Measurements from ENCODE around the gene SRY.
"Not testable (repeated sequence)": the region's sequence is repeated elsewhere in the genome, so short reads cannot be mapped to it uniquely, and the experiment has no call there.

SRY gene

GRCh38 chrY:2787600-2787999, at the start of gene SRY:
Gene SRY (minus strand): TSS chrY:2787682. CDS start chrY:2787603, 79 bp downstream.
- no peaks in the 10 kb centered on the region for H3K27me3 ChIP-seq (ENCODE audit: control insufficient read depth, insufficient read depth, low read length)
- no peak within 1 kb of the TSS for H3K4me3 ChIP-seq (ENCODE audit: low read depth, low read length)
- H3K9ac ChIP-seq (ENCODE audit: low read depth, low read length): no peak within 1 kb of the TSS

GRCh38 chrY:2837078-2837477, 49.6 kb upstream of the SRY start:
- H3K27me3 ChIP-seq (ENCODE audit: control insufficient read depth, insufficient read depth, low read length): no peaks in the 10 kb centered on the region
- H3K4me1 ChIP-seq (ENCODE audit: control insufficient read depth, insufficient read depth, low read length): no peaks in the 10 kb centered on the region
- no peak overlapping the region for H3K4me3 ChIP-seq (ENCODE audit: low read depth, low read length)
- no peak overlapping the region for H3K9ac ChIP-seq (ENCODE audit: low read depth, low read length)
- H3K9me3 ChIP-seq (ENCODE audit: control insufficient read depth, insufficient read depth, low read length): no peaks in the 10 kb centered on the region
- H3K36me3 ChIP-seq (ENCODE audit: control insufficient read depth, insufficient read depth, low read length): no peaks in the 10 kb centered on the region

More at GRCh38 chrY:2787600-2787999, at the start of gene SRY:
- no peaks in the 10 kb centered on the region for H3K9me3 ChIP-seq (ENCODE audit: control insufficient read depth, insufficient read depth, low read length)
- H3K4me1 ChIP-seq (ENCODE audit: control insufficient read depth, insufficient read depth, low read length): no peaks in the 10 kb centered on the region
- H3K36me3 ChIP-seq (ENCODE audit: control insufficient read depth, insufficient read depth, low read length): no peaks in the 10 kb centered on the region

- Histone ChIP-seq H3K9me3 (ENCODE audit: control insufficient read depth, insufficient read depth, low read length) (no peaks in the 10 kb centered on the region), H3K9ac (ENCODE audit: low read depth, low read length) (no peak overlapping the region), H3K27me3 (ENCODE audit: control insufficient read depth, insufficient read depth, low read length) (no peaks in the 10 kb centered on the region), H3K4me3 (ENCODE audit: low read depth, low read length) (no peak overlapping the region), H3K4me1 (ENCODE audit: control insufficient read depth, insufficient read depth, low read length) (no peaks in the 10 kb centered on the region), H3K36me3 (ENCODE audit: control insufficient read depth, insufficient read depth, low read length) (no peaks in the 10 kb centered on the region)
Observed at GRCh38 chrY:2835230-2835629, 47.7 kb upstream of the SRY start.

GRCh38 chrY:2828497-2828896, 41.0 kb upstream of the SRY start:
- no peaks in the 10 kb centered on the region for H3K4me1 ChIP-seq (ENCODE audit: control insufficient read depth, insufficient read depth, low read length)
- H3K9ac ChIP-seq (ENCODE audit: low read depth, low read length): no peak overlapping the region
- H3K36me3 ChIP-seq (ENCODE audit: control insufficient read depth, insufficient read depth, low read length): no peaks in the 10 kb centered on the region
- no peaks in the 10 kb centered on the region for H3K27me3 ChIP-seq (ENCODE audit: control insufficient read depth, insufficient read depth, low read length)
- no peaks in the 10 kb centered on the region for H3K9me3 ChIP-seq (ENCODE audit: control insufficient read depth, insufficient read depth, low read length)
- H3K4me3 ChIP-seq (ENCODE audit: low read depth, low read length): no peak overlapping the region

GRCh38 chrY:2824471-2824870, 37.0 kb upstream of the SRY start:
- Histone ChIP-seq H3K9me3 (ENCODE audit: control insufficient read depth, insufficient read depth, low read length) (no peaks in the 10 kb centered on the region), H3K4me1 (ENCODE audit: control insufficient read depth, insufficient read depth, low read length) (no peaks in the 10 kb centered on the region), H3K4me3 (ENCODE audit: low read depth, low read length) (no peak overlapping the region), H3K27me3 (ENCODE audit: control insufficient read depth, insufficient read depth, low read length) (no peaks in the 10 kb centered on the region), H3K36me3 (ENCODE audit: control insufficient read depth, insufficient read depth, low read length) (no peaks in the 10 kb centered on the region), H3K9ac (ENCODE audit: low read depth, low read length) (no peak overlapping the region)

GRCh38 chrY:2817146-2817896, 29.8 kb upstream of the SRY start:
- H3K4me1 ChIP-seq (ENCODE audit: control insufficient read depth, insufficient read depth, low read length): not testable (repeated sequence)

GRCh38 chrY:2800246-2800645, 12.8 kb upstream of the SRY start:
- no peaks in the 10 kb centered on the region for H3K36me3 ChIP-seq (ENCODE audit: control insufficient read depth, insufficient read depth, low read length)
- H3K9ac ChIP-seq (ENCODE audit: low read depth, low read length): no peak overlapping the region
- no peaks in the 10 kb centered on the region for H3K27me3 ChIP-seq (ENCODE audit: control insufficient read depth, insufficient read depth, low read length)
- no peaks in the 10 kb centered on the region for H3K4me1 ChIP-seq (ENCODE audit: control insufficient read depth, insufficient read depth, low read length)
- H3K4me3 ChIP-seq (ENCODE audit: low read depth, low read length): no peak overlapping the region
- no peaks in the 10 kb centered on the region for H3K9me3 ChIP-seq (ENCODE audit: control insufficient read depth, insufficient read depth, low read length)

More at GRCh38 chrY:2817146-2817896, 29.8 kb upstream of the SRY start:
- H3K9me3 ChIP-seq (ENCODE audit: control insufficient read depth, insufficient read depth, low read length); H3K27me3 ChIP-seq (ENCODE audit: control insufficient read depth, insufficient read depth, low read length); H3K9ac ChIP-seq (ENCODE audit: low read depth, low read length); H3K36me3 ChIP-seq (ENCODE audit: control insufficient read depth, insufficient read depth, low read length); H3K4me3 ChIP-seq (ENCODE audit: low read depth, low read length): not testable (repeated sequence)

GRCh38 chrY:2797991-2798390, 10.5 kb upstream of the SRY start:
- no peak overlapping the region for H3K9ac ChIP-seq (ENCODE audit: low read depth, low read length)
- no peaks in the 10 kb centered on the region for H3K4me1 ChIP-seq (ENCODE audit: control insufficient read depth, insufficient read depth, low read length)
- no peaks in the 10 kb centered on the region for H3K36me3 ChIP-seq (ENCODE audit: control insufficient read depth, insufficient read depth, low read length)
- H3K4me3 ChIP-seq (ENCODE audit: low read depth, low read length): no peak overlapping the region
- no peaks in the 10 kb centered on the region for H3K9me3 ChIP-seq (ENCODE audit: control insufficient read depth, insufficient read depth, low read length)
- no peaks in the 10 kb centered on the region for H3K27me3 ChIP-seq (ENCODE audit: control insufficient read depth, insufficient read depth, low read length)

- no peaks in the 10 kb centered on the region for H3K36me3 ChIP-seq (ENCODE audit: control insufficient read depth, insufficient read depth, low read length)
- no peaks in the 10 kb centered on the region for H3K4me1 ChIP-seq (ENCODE audit: control insufficient read depth, insufficient read depth, low read length)
- no peak overlapping the region for H3K9ac ChIP-seq (ENCODE audit: low read depth, low read length)
- H3K9me3 ChIP-seq (ENCODE audit: control insufficient read depth, insufficient read depth, low read length): no peaks in the 10 kb centered on the region
- H3K4me3 ChIP-seq (ENCODE audit: low read depth, low read length): no peak overlapping the region
- H3K27me3 ChIP-seq (ENCODE audit: control insufficient read depth, insufficient read depth, low read length): no peaks in the 10 kb centered on the region
Observed at GRCh38 chrY:2796977-2797523, 9.6 kb upstream of the SRY start.

- H3K4me3 ChIP-seq (ENCODE audit: low read depth, low read length): no peak overlapping the region
- no peaks in the 10 kb centered on the region for H3K27me3 ChIP-seq (ENCODE audit: control insufficient read depth, insufficient read depth, low read length)
- H3K4me1 ChIP-seq (ENCODE audit: control insufficient read depth, insufficient read depth, low read length): no peaks in the 10 kb centered on the region
- H3K9ac ChIP-seq (ENCODE audit: low read depth, low read length): no peak overlapping the region
- H3K36me3 ChIP-seq (ENCODE audit: control insufficient read depth, insufficient read depth, low read length): no peaks in the 10 kb centered on the region
- no peaks in the 10 kb centered on the region for H3K9me3 ChIP-seq (ENCODE audit: control insufficient read depth, insufficient read depth, low read length)
Observed at GRCh38 chrY:2789756-2790155, 2.3 kb upstream of the SRY start.

GRCh38 chrY:2786876-2787512, 488 bp downstream of the SRY start:
- Histone ChIP-seq H3K9me3 (ENCODE audit: control insufficient read depth, insufficient read depth, low read length) (no peaks in the 10 kb centered on the region), H3K9ac (ENCODE audit: low read depth, low read length) (no peak overlapping the region), H3K4me3 (ENCODE audit: low read depth, low read length) (no peak overlapping the region), H3K27me3 (ENCODE audit: control insufficient read depth, insufficient read depth, low read length) (no peaks in the 10 kb centered on the region), H3K36me3 (ENCODE audit: control insufficient read depth, insufficient read depth, low read length) (no peaks in the 10 kb centered on the region), H3K4me1 (ENCODE audit: control insufficient read depth, insufficient read depth, low read length) (no peaks in the 10 kb centered on the region)
